T-helper 17 cell (primary cell): ENCODE data around the gene ANXA1. TPM values are rescaled to one million over a fixed set of nuclear protein-coding genes. Genes with fewer than 3 reads are reported as not detected.
"Not testable (repeated sequence)": the region's sequence is repeated elsewhere in the genome, so short reads cannot be mapped to it uniquely, and the experiment has no call there.

ENCODE experiments used
- ATAC-seq: fragments of 150-1000 bp; cut with Tn5 transposase; 2 replicates; pipeline ENCODE4 v1.10.0; 2021; ENCODE audit warnings: mild to moderate bottlenecking, moderate library complexity
- DNase-seq, 3 donors: peaks; one replicate each; pipeline versions ENCODE4 v3.0.0 to v3.0.0-alpha.2; 2020 to 2021
- H3K9me3 ChIP-seq: one replicate; pipeline ENCODE4 v1.7.0; 2013; ENCODE audit warnings: low read length, mild to moderate bottlenecking; ENCODE audit not compliant: control insufficient read depth, poor library complexity, severe bottlenecking
- H3K27ac Mint-ChIP-seq: one replicate; pipeline ENCODE4 v1.8.0; 2022; ENCODE audit warnings: mild to moderate bottlenecking, moderate library complexity, mixed read lengths
- H3K27me3 Mint-ChIP-seq: one replicate; pipeline ENCODE4 v1.8.0; 2022; ENCODE audit warnings: mixed read lengths
- H3K36me3 Mint-ChIP-seq: one replicate; pipeline ENCODE4 v1.8.0; 2022; ENCODE audit warnings: low read depth, mixed read lengths
- H3K4me1 Mint-ChIP-seq: one replicate; pipeline ENCODE4 v1.8.0; 2022; ENCODE audit warnings: mild to moderate bottlenecking, mixed read lengths
- H3K4me3 Mint-ChIP-seq: one replicate; pipeline ENCODE4 v1.8.0; 2022; ENCODE audit warnings: mild to moderate bottlenecking, moderate library complexity, mixed read lengths
- total RNA-seq, 4 donors: library from RNA in 2 of 4; stranded (reverse) in 2 of 4; gene quantifications; one replicate each; pipeline ENCODE4 v1.2.3 and lab custom pipeline; 2022 to 2026

ANXA1 gene, protein sequence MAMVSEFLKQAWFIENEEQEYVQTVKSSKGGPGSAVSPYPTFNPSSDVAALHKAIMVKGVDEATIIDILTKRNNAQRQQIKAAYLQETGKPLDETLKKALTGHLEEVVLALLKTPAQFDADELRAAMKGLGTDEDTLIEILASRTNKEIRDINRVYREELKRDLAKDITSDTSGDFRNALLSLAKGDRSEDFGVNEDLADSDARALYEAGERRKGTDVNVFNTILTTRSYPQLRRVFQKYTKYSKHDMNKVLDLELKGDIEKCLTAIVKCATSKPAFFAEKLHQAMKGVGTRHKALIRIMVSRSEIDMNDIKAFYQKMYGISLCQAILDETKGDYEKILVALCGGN
- total RNA-seq, result 100 to 1,000 TPM; 553 to 928 TPM
- 937 to 1,000 reads per million in 2 donors for total RNA-seq (lab: John Stamatoyannopoulos, UW)

DNA sequence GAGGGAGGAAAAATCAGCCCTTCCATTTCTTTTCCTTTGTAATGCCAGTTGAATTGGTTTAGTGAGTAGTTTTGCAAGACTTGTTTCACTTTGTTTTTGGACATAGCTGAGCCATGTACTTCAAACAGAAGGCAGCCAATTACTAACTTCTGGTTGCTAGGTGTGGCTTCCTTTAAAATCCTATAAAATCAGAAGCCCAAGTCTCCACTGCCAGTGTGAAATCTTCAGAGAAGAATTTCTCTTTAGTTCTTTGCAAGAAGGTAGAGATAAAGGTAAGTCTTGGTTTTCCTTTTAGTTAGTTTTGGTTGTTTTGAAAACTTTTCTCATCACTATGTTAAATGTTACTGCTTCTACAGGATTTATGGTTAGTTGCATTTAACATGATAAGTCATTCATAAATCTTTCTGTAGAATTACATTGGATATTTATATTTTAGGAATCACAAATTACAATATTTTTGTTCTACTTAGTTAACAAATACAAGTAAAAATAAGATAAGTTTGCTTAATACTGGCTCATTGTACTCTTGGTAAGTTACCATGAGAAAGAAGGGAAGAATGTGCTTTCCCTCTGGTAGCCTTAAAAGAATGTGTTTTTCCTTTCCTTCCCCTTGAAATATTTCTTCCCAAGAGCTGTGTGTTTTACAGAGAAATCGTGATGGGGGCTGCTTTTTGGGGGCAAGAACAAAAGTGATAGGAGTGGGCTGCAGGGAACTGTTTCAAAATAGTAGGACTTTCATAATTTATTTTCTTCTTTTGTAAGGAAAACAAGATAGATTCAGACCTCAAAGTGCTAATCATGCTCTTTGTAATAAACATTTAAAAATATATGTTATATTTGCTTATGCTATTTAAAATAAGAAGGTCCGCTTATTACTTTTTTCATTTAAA lies at the start of gene ANXA1:
TSS of gene ANXA1 (plus strand) at position 213 of the 890 bp plus-strand sequence. CDS start 6,671 bp downstream, outside the sequence.
- Mint-ChIP-seq H3K4me1 (peaks cover 45% of the 10 kb centered on the region), H3K27ac (peak within 1 kb of the TSS; percentile 100), H3K36me3 (peaks cover 5% of the 10 kb centered on the region), H3K4me3 (peak within 1 kb of the TSS; percentile 96), H3K27me3 (no peaks in the 10 kb centered on the region)
- DNase-seq, result no peak
- no peaks in the 10 kb centered on the region for H3K9me3 ChIP-seq
- peak; percentile 67 for ATAC-seq

DNA sequence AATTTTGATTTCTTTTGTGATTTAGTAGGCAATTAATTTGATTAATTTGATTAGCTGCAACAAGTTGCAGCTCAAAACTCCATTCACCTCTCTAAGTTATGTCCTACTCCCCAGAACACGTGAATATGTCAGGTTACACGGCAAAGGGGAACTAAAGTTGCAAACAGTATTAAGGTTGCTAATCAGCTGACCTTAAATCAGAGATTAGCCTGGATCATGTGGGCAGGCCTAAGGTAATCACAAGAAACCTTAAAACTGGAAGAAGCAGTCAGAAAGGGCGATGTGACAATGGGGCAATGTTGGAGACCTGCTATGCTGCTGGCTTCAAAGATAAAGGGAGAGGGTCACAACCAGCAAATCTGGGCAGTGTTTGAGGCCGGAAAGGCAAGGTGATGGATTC lies 47.3 kb upstream of the ANXA1 start:
- peaks cover 17% of the 10 kb centered on the region for H3K27me3 Mint-ChIP-seq
- H3K4me3 Mint-ChIP-seq, result no peak overlapping the region
- ATAC-seq (no peak), DNase-seq (no peak)
- H3K27ac Mint-ChIP-seq, result no peak overlapping the region
- no peaks in the 10 kb centered on the region for H3K36me3 Mint-ChIP-seq
- H3K9me3 ChIP-seq, result no peaks in the 10 kb centered on the region
- peaks cover 2% of the 10 kb centered on the region for H3K4me1 Mint-ChIP-seq

DNA sequence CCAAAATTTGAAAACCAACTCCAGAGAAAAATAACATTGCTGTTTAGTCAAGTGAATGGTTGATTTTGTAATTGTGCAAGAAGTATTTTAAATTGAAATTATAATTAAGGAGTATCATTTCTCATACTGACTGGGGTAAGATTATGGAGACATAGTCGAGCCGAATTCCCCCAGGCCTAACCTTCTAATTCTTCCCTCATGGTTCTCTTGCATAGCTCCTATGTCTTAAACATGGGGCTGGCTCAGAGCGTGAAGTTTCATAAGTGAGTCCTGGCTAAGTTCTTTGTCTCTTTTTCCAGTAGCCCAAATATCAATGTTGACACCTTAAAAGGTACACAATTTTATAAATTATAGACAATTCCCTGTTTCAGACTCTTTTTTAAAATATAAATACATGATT lies 46.7 kb upstream of the ANXA1 start:
- Mint-ChIP-seq H3K4me3 (no peak overlapping the region), H3K36me3 (no peaks in the 10 kb centered on the region), H3K4me1 (peaks cover 2% of the 10 kb centered on the region), H3K27ac (no peak overlapping the region), H3K27me3 (peaks cover 16% of the 10 kb centered on the region)
- no peaks in the 10 kb centered on the region for H3K9me3 ChIP-seq
- ATAC-seq (no peak), DNase-seq (no peak)

DNA sequence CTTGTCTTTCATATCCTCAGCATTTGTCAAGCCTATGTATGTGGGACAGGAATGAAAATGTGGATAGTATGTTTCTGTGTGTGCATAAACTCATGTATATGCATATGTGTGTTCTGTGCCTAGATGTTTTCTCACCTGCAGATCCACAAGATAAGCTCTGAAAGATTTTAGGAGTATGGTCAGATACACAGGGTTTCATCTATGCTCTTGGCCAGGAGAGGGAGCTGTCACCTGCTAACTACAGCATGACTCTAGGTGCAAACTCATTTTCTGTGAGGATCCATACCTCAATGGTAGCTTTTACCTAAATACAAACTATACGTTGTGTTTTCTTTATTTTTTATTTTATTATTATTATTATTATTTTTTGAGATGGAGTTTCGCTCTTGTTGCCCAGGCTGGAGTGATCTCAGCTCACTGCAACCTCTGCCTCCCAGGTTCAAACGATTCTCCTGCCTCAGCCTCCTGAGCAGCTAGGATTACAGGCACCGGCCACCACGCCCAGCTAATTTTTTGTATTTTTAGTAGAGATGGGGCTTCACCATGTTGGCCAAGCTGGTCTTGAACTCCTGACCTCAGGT lies 44.1 kb upstream of the ANXA1 start:
- H3K27ac Mint-ChIP-seq, H3K4me1 Mint-ChIP-seq, H3K36me3 Mint-ChIP-seq, H3K9me3 ChIP-seq, H3K4me3 Mint-ChIP-seq, H3K27me3 Mint-ChIP-seq: not testable (repeated sequence)
- peak; percentile 94 for ATAC-seq
- peak; percentile 21 to 51 (median 23) for DNase-seq

DNA sequence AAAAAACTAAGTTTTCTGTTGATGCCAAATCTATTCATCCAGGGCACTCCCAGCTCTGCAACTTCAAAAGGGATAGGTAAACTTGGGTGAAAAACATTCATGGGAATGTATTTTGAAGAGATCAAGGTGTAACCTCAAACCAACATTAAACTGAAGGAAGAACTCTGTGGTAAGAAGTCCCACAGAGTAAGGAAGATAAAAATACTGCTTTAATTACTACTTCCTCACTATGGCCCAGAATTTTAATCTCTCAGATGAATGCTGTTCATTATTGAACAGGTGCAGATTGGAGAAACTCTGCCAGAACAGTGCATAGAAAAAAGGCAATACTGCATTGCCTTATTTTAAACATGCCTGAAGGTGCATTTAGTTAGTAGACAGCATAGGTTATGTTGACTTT lies 37.6 kb upstream of the ANXA1 start:
- H3K27me3 Mint-ChIP-seq, result no peaks in the 10 kb centered on the region
- peak overlapping the region; percentile 53 for H3K4me3 Mint-ChIP-seq
- peak overlapping the region; percentile 86 for H3K27ac Mint-ChIP-seq
- peaks cover 28% of the 10 kb centered on the region for H3K4me1 Mint-ChIP-seq
- H3K36me3 Mint-ChIP-seq, result no peaks in the 10 kb centered on the region
- no peaks in the 10 kb centered on the region for H3K9me3 ChIP-seq
- DNase-seq, result no peak
- peak; percentile 49 for ATAC-seq

DNA sequence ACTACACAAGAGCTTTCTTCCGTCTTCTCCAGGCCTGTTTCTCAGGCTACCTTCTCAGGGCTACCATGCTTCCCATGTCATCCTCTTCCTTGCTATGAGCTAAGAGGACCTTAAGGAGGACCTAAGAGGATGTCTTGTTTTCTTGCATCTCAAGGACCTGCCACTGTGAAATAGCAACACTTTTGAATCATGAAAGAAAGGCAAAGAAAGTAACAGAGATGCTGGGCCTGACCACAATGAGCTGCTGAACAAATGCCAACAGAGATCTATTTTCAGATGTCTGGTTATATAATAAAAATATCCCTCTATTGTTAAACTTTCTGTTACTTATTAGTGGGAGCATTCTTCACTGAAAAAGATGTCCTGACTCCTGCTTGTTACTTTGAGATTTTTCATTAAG lies 36.7 kb upstream of the ANXA1 start:
- Mint-ChIP-seq H3K27me3 (no peaks in the 10 kb centered on the region), H3K27ac (peak overlapping the region; percentile 86), H3K4me1 (peaks cover 28% of the 10 kb centered on the region), H3K4me3 (peak overlapping the region; percentile 10), H3K36me3 (no peaks in the 10 kb centered on the region)
- no peaks in the 10 kb centered on the region for H3K9me3 ChIP-seq
- ATAC-seq (no peak), DNase-seq (no peak)

DNA sequence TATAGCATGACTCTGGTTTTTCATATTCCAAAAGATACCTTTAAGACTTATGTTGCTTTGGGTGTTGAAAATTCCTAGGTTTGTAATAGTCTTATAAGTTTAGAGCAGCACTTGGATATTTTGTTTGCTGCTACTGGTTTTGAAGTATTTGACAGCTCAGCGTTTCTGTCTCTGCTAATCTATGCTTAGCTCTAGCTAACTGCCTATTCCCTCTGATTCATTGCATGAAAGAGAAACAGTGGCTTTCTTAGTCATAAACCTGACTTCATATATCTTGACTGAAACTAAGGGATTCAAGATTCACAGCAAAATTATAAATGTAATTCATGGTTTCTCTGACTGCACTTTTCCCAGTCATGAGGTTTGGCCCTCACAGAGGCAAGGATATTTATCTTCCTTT lies 35.6 kb upstream of the ANXA1 start:
- no peaks in the 10 kb centered on the region for H3K27me3 Mint-ChIP-seq
- peaks cover 28% of the 10 kb centered on the region for H3K4me1 Mint-ChIP-seq
- no peak overlapping the region for H3K4me3 Mint-ChIP-seq
- DNase-seq (no peak), ATAC-seq (no peak)
- peak overlapping the region; percentile 41 for H3K27ac Mint-ChIP-seq
- H3K9me3 ChIP-seq, result no peaks in the 10 kb centered on the region
- no peaks in the 10 kb centered on the region for H3K36me3 Mint-ChIP-seq

DNA sequence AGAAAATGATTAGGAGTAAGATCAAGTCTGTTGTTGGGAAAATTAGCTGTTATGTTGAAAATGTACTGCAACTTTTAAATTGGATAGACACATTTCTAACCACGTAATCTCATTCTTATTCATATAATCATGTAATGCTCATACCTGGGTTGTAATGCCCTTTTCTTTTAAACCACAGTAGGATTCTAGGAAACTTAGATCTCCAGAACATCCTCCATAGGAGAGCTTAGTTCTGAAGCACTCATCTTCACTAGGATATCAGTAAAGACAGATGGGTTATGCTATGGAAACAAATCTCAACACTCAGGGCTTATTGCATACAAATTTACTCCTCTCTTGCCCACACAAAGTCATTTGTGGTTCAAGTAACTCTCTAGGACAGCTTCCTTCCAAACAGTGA lies 34.8 kb upstream of the ANXA1 start:
- peak overlapping the region; percentile 41 for H3K27ac Mint-ChIP-seq
- no peaks in the 10 kb centered on the region for H3K27me3 Mint-ChIP-seq
- no peak overlapping the region for H3K4me3 Mint-ChIP-seq
- H3K4me1 Mint-ChIP-seq, result peaks cover 28% of the 10 kb centered on the region
- no peak for ATAC-seq
- no peaks in the 10 kb centered on the region for H3K36me3 Mint-ChIP-seq
- no peaks in the 10 kb centered on the region for H3K9me3 ChIP-seq
- no peak for DNase-seq

DNA sequence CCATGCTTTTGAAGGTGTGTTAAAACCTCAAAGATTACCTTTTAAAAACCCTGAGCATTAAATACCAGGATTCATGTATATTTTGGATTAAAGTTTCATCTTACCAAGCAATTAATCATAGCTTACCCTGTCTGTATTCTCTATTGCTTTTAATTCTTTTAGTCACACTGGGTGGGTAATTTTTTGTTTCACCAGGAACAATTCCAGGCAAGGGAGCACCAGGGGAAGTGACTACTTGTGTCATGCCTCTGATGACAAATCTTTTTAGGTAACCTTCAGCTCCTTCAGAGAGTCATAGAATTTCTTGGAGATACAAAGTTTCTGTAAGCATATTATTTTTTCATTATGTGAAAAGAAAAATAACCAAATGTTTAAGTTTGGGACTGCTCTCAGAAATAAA lies 33.4 kb upstream of the ANXA1 start:
- ATAC-seq, result no peak
- H3K4me1 Mint-ChIP-seq, result peaks cover 28% of the 10 kb centered on the region

DNA sequence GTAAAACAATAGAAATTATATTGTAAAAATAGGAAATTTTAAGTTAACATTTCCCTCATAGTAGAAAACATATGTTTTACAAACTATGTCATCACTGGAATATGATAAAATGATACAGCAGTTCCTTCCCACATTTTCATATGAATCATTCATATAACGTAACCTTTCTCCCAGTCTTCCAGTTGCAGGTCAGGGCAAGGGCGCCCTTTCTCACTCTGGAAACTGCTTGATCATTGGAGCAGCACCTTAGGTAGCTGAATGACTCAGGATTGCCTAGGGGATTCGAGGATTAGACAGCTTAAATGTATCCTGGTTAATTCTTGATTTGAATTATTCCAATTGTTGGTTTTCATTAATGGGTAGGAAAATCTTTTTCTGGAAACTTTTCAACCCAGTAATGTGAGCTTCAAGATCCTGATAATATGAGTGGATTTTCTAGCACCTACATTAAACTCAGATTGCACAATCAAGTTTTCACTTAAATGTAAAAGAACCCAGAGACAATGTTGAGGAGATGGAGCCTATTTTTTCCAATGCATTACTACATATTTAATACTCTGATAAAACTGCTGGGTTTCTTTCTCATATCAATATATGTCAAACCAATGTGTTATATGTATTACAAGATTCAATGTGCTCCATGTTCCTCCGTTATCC lies 32.6 kb upstream of the ANXA1 start:
- peaks cover 23% of the 10 kb centered on the region for H3K4me1 Mint-ChIP-seq
- ATAC-seq (no peak), DNase-seq (no peak)
- H3K27ac Mint-ChIP-seq, result no peak overlapping the region
- no peaks in the 10 kb centered on the region for H3K36me3 Mint-ChIP-seq
- no peaks in the 10 kb centered on the region for H3K9me3 ChIP-seq
- no peak overlapping the region for H3K4me3 Mint-ChIP-seq
- H3K27me3 Mint-ChIP-seq, result no peaks in the 10 kb centered on the region

More for the DNA sequence above, 33.4 kb upstream of the ANXA1 start:
- H3K9me3 ChIP-seq, result no peaks in the 10 kb centered on the region
- H3K27me3 Mint-ChIP-seq, result no peaks in the 10 kb centered on the region
- H3K36me3 Mint-ChIP-seq, result no peaks in the 10 kb centered on the region
- no peak overlapping the region for H3K4me3 Mint-ChIP-seq
- DNase-seq, result no peak
- H3K27ac Mint-ChIP-seq, result no peak overlapping the region

DNA sequence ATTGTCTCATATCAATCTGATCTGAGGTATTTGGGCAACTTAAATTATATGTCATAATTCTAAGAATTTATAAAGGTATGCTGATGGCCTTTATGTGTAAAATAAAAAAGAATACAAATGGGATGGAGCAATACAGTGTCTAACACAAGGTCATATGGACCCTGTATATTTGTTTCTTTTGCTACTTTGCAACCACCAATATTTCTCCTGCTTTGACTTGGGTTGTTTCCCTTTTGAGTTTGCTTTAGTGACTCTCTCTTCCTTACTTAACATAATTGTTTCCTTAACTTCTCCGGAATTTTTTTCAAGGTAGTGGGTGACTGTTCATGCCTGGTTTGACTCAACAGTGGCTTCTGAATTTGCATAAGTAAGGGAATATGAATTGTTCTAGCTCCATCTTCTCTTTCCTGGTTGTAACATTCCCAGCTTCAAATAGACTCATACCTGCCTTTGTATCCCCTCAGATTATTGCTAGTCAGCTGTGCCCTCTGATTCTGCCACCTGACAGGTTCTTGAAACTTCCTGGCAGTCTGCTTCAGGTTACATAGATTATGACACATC lies 30.2 kb upstream of the ANXA1 start:
- H3K4me3 Mint-ChIP-seq, result no peak overlapping the region
- no peaks in the 10 kb centered on the region for H3K36me3 Mint-ChIP-seq
- no peaks in the 10 kb centered on the region for H3K27me3 Mint-ChIP-seq
- H3K9me3 ChIP-seq, result no peaks in the 10 kb centered on the region
- peaks cover 9% of the 10 kb centered on the region for H3K4me1 Mint-ChIP-seq
- DNase-seq (no peak), ATAC-seq (no peak)
- no peak overlapping the region for H3K27ac Mint-ChIP-seq

DNA sequence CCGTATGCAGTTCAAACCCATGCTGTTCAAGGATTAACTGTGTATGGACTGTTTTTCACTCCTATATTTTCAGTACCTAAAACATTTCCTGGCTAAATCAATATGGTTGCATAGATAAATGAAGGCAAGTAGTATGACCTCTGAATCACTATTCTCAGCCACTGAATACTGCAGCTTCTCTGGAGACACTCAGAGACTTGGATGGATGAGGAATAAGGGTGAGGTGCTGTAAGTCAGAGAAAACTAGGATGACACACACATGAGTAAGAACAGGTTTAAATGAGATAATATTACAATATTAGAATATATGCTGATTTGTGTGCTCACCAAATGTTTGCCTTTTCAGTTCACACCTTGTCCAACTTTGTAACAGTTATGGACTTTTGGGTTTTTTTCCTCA lies 26.0 kb upstream of the ANXA1 start:
- no peak for DNase-seq
- Mint-ChIP-seq H3K4me1 (peaks cover 7% of the 10 kb centered on the region), H3K27me3 (no peaks in the 10 kb centered on the region), H3K36me3 (peaks cover 3% of the 10 kb centered on the region), H3K4me3 (no peak overlapping the region), H3K27ac (no peak overlapping the region)
- no peaks in the 10 kb centered on the region for H3K9me3 ChIP-seq
- no peak for ATAC-seq
